BLaER1 treated with 17β-estradiol and CSF1 and Interleukin-3, amounts not matched to agents 10 nM and 100 nM (cell line): ENCODE data around the gene DIPK1B.
"Not testable (repeated sequence)": the region's sequence is repeated elsewhere in the genome, so short reads cannot be mapped to it uniquely, and the experiment has no call there.

Experiments
- H3K27ac ChIP-seq, 11 experiments: shearing (Covaris generic); formaldehyde crosslinking; 2 replicates each; pipeline ENCODE4 v1.8.1; 2022
- H3K27me3 ChIP-seq, 11 experiments: shearing (Covaris generic); formaldehyde crosslinking; 2 replicates each; pipeline ENCODE4 v1.8.1; 2022
- H3K36me3 ChIP-seq, 11 experiments: shearing (Covaris generic); formaldehyde crosslinking; 2 replicates each; pipeline ENCODE4 v1.8.1; 2022
- H3K4me1 ChIP-seq, 10 experiments: shearing (Covaris generic); formaldehyde crosslinking; 2 replicates each; pipeline ENCODE4 v1.8.1; 2022
- H3K4me2 ChIP-seq, 11 experiments: shearing (Covaris generic); formaldehyde crosslinking; 2 replicates each; pipeline ENCODE4 v1.8.1; 2022
- H3K4me3 ChIP-seq, 10 experiments: shearing (Covaris generic); formaldehyde crosslinking; 2 replicates each; pipeline ENCODE4 v1.8.1; 2022
- H3K9ac ChIP-seq, 11 experiments: shearing (Covaris generic); formaldehyde crosslinking; 2 replicates each; pipeline ENCODE4 v1.8.1; 2022
- H3K9me3 ChIP-seq, 11 experiments: shearing (Covaris generic); formaldehyde crosslinking; replicated peaks in 1 of 11; 2 replicates each; pipeline ENCODE4 v1.8.1; 2022
- H4K20me1 ChIP-seq, 11 experiments: shearing (Covaris generic); formaldehyde crosslinking; 2 replicates each; pipeline ENCODE4 v1.8.1; 2022
- Cebpa-rat ChIP-seq, 11 experiments: shearing (Covaris generic); IDR thresholded peaks; 2 replicates each; pipeline ENCODE4 v1.8.1; 2022

The DIPK1B gene

DNA sequence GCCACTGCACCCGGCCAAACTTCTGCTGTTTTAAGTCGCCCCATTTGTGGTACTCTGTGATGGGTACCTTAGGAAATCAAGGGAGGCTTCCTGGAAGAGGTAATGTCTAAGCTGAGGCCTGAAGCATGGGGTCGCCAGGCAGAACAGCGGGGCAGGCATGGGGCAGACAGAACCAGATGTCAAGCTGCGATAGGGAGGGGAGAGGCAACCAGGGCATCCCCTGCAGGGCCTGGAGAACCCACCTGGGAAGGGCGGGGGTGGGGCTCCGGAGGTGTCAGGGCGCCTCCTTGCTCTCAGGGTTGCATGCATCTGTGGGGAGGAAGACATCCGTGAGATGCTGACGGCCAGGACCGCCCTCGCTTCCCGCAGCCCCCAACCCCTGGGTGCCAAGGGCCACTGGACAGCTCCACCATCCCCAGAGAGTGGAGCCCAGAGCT, 49.2 kb downstream of the DIPK1B start:
- peak overlapping the region in 5 of 11 experiments; percentile 52 to 75 (median 67); a peak in 7 of 22 replicates for H3K9ac ChIP-seq
- H3K27me3 ChIP-seq = peaks cover 0 to 27% (median 0%) of the 10 kb centered on the region in 11 experiments; a peak in 8 of 22 replicates
- peaks cover 0 to 12% (median 0%) of the 10 kb centered on the region in 11 experiments; a peak in 3 of 22 replicates for H4K20me1 ChIP-seq
- H3K36me3 ChIP-seq = no peaks in the 10 kb centered on the region
- no peak overlapping the region for H3K4me3 ChIP-seq
- peaks cover 49 to 99% (median 95%) of the 10 kb centered on the region in 10 experiments for H3K4me1 ChIP-seq
- peak overlapping the region; percentile 73 to 98 (median 89); a peak in 20 of 22 replicates for H3K4me2 ChIP-seq
- H3K9me3 ChIP-seq = peaks cover 0 to 1% (median under 1%) of the 10 kb centered on the region in 11 experiments; a peak in 12 of 22 replicates
- no peak for TF ChIP-seq Cebpa-rat (IDR thresholded peaks at IDR 0.05)
- peak overlapping the region in 7 of 11 experiments; percentile 62 to 82 (median 75); a peak in 12 of 22 replicates for H3K27ac ChIP-seq

DNA sequence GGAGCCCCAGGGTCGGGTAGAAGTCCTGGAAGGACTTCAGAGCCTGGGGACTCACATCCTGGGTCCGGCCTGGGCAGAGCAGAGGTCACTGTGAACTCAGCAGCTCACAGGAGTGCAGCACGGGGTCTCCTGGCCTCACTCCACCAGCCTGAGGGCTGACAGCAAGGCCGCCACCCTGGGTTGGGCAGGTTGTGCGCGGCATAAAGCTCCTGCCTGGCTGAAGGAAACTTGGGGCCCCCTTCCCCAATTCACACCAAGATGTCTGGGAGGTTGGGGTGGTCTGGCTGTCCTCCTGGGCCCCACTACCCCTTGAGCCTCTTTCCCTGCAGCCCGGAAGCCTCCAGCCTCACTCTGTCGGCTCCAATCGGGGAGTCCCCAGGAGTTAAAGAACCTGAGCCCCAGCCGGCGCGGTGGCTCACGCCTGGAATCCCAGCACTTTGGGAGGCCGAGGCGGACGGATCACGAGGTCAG, 49.9 kb downstream of the DIPK1B start:
- H3K4me2 ChIP-seq = peak overlapping the region in 9 of 11 experiments; percentile 51 to 67 (median 62); a peak in 17 of 22 replicates
- no peak for TF ChIP-seq Cebpa-rat (IDR thresholded peaks at IDR 0.05)
- H3K36me3 ChIP-seq = no peaks in the 10 kb centered on the region
- peaks cover 0 to 21% (median 0%) of the 10 kb centered on the region in 11 experiments; a peak in 7 of 22 replicates for H3K27me3 ChIP-seq
- peaks cover 50 to 99% (median 95%) of the 10 kb centered on the region in 10 experiments for H3K4me1 ChIP-seq
- peaks cover 0 to 10% (median 0%) of the 10 kb centered on the region in 11 experiments; a peak in 3 of 22 replicates for H4K20me1 ChIP-seq
- H3K9me3 ChIP-seq = no peaks in the 10 kb centered on the region
- H3K9ac ChIP-seq = peak overlapping the region in 5 of 11 experiments; percentile 22 to 59 (median 41); a peak in 8 of 22 replicates
- peak overlapping the region in 5 of 11 experiments; percentile 29 to 63 (median 52); a peak in 7 of 22 replicates for H3K27ac ChIP-seq
- no peak overlapping the region for H3K4me3 ChIP-seq

DNA sequence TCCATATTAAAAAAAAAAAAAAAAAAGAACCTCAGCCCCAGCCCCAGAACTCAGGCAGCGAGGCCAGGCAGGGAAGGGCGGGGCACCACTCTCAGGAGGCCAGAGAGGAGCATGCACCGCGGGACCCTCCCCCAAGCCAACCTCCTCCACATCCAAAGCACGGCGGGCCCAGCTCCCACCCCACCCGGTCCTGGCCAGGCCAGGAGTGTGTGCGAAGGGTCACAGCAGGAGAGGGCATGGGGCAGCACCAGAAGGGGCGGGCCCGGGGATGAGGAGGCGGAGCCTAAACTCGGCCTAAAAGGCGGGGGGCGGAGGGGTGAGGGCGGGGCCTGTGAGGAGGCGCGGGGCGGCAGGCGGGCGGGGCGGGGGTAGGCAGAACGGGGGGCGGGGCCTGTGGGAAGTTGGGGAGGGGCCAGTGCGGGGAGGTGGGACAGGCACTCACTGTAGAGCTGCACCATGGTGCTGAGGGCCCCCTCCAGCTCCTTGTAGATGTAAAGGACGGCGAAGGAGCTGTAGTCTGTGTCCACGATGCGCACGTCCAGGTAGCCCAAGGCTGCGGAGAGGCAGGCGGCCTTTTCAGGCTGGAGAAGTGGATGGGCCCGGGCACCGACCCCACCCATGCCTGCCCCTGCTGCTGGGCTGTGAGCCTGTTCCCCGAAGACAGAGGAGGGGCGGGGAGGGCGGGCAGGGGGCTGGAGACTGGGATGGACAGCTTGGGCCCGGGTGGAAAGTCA, 50.7 kb downstream of the DIPK1B start:
- H3K4me2 ChIP-seq = peak overlapping the region; percentile 42 to 88 (median 68); a peak in 21 of 22 replicates
- 0 out of 20 replicates have a peak overlapping the region, but pooled peaks of 1 of the 10 experiments have one; percentile 28 for H3K4me3 ChIP-seq
- H3K4me1 ChIP-seq = peaks cover 47 to 99% (median 95%) of the 10 kb centered on the region in 10 experiments
- no peaks in the 10 kb centered on the region for H3K36me3 ChIP-seq
- peaks cover 0 to 2% (median 0%) of the 10 kb centered on the region in 11 experiments; a peak in 3 of 22 replicates for H4K20me1 ChIP-seq
- no peak for TF ChIP-seq Cebpa-rat (IDR thresholded peaks at IDR 0.05)
- no peaks in the 10 kb centered on the region for H3K9me3 ChIP-seq
- H3K27ac ChIP-seq = peak overlapping the region in 2 of 11 experiments; percentile 1 to 63; a peak in 4 of 22 replicates
- H3K9ac ChIP-seq = peak overlapping the region in 3 of 11 experiments; percentile 41 to 59 (median 50); a peak in 4 of 22 replicates
- peaks cover 0 to 21% (median 0%) of the 10 kb centered on the region in 11 experiments; a peak in 7 of 22 replicates for H3K27me3 ChIP-seq

DNA sequence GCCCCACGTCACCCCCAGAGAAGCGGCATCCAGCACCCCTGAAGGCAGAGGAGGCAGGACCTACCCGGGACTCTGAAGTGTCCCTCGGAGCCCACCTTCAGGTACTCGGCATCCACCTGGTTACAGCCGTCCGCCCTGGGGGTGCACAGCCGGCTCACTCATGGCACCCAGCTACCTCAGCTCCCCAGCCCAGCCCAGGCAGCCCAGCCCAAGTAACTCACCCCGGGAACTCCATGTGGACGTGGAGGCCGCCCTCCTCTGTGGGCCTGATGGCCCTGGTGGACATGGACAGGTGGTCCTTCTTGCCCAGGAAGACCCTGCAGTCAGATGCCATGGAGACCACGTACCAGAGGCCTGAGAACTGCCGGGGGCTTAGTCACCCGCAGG, 51.3 kb downstream of the DIPK1B start:
- Histone ChIP-seq H4K20me1 (no peaks in the 10 kb centered on the region; a peak in 1 of 22 replicates), H3K4me1 (peaks cover 46 to 99% (median 95%) of the 10 kb centered on the region in 10 experiments), H3K27me3 (peaks cover 0 to 24% (median 0%) of the 10 kb centered on the region in 11 experiments; a peak in 6 of 22 replicates), H3K4me3 (no peak overlapping the region), H3K4me2 (peak overlapping the region; percentile 42 to 88 (median 68); a peak in 19 of 22 replicates), H3K36me3 (no peaks in the 10 kb centered on the region), H3K27ac (peak overlapping the region in 4 of 11 experiments; percentile 1 to 31 (median 29); a peak in 4 of 22 replicates), H3K9me3 (no peaks in the 10 kb centered on the region), H3K9ac (peak overlapping the region in 3 of 11 experiments; percentile 35 to 50 (median 41); a peak in 6 of 22 replicates)
- TF ChIP-seq Cebpa-rat (IDR thresholded peaks at IDR 0.05) = no peak

DNA sequence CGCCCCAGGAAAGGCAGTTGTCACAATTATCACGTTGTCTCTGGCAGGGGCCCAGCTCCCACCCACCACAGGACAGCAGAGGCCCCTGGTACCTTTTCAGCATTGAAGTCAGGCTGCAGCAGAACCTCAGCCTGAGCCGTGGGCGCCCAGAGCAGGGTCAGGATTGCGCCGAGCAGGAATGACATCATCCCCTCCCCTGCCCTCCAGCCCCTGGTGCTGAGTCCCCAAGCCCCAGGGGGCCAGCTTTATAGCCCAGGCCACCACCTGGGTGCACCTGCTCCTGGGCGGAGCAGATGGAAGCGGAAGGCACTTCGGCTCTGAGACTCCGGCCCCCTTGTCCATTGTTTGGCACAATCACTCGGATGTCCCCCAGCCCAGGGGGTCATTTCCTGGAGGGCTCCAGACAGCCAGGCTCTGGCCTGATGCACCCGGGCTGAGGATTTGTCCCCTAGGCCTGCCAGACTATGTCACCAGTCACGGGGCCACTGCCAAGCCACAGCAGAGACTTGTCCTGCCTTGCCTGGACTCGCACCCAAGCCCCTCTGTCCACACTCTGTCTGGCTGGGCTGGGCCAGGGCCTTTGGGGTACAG, 52.0 kb downstream of the DIPK1B start, which contains the start of gene LCN15:
Gene LCN15 (minus strand): TSS at position 218 of the 591 bp plus-strand sequence. CDS start 30 bp downstream, at position 188.
- H3K9ac ChIP-seq = peak within 1 kb of the TSS in 7 of 11 experiments; percentile 7 to 73 (median 47); a peak in 7 of 22 replicates
- H3K27me3 ChIP-seq = peaks cover 0 to 24% (median 0%) of the 10 kb centered on the region in 11 experiments; a peak in 6 of 22 replicates
- no peaks in the 10 kb centered on the region for H3K9me3 ChIP-seq
- H4K20me1 ChIP-seq = no peaks in the 10 kb centered on the region; a peak in 1 of 22 replicates
- peak within 1 kb of the TSS in 8 of 11 experiments; percentile 11 to 78 (median 50); a peak in 11 of 22 replicates for H3K27ac ChIP-seq
- no peaks in the 10 kb centered on the region for H3K36me3 ChIP-seq
- TF ChIP-seq Cebpa-rat (IDR thresholded peaks at IDR 0.05) = no peak
- H3K4me3 ChIP-seq = no peak within 1 kb of the TSS
- H3K4me2 ChIP-seq = peak within 1 kb of the TSS; percentile 51 to 88 (median 79); a peak in 21 of 22 replicates
- peaks cover 46 to 94% (median 90%) of the 10 kb centered on the region in 10 experiments for H3K4me1 ChIP-seq

DNA sequence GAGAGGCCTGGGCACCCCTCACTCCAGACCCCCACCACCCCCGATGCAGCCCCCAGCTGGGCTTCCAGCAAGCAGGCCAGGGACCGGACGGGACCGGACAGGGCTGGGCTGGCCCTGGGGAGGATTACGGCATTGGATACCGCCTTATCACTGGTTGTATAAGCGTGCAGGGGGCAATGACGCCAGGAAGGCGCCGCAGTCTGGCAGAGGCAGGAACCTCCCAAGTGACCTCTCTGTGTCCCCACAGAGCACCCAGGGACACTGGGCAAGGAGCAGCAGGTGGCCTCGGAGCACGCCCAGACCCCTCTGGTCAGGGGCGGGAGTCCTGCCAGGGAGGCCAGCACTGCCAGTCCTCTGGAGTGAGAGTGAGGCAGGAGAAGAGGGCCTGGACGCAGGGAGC, 52.7 kb downstream of the DIPK1B start:
- no peak for TF ChIP-seq Cebpa-rat (IDR thresholded peaks at IDR 0.05)
- Histone ChIP-seq H3K27ac (peak overlapping the region in 7 of 11 experiments; percentile 11 to 78 (median 51); a peak in 11 of 22 replicates), H3K4me3 (no peak overlapping the region), H3K27me3 (peaks cover 0 to 19% (median 0%) of the 10 kb centered on the region in 11 experiments; a peak in 6 of 22 replicates), H3K36me3 (no peaks in the 10 kb centered on the region), H3K9ac (peak overlapping the region in 7 of 11 experiments; percentile 7 to 73 (median 47); a peak in 6 of 22 replicates), H4K20me1 (no peaks in the 10 kb centered on the region; a peak in 1 of 22 replicates), H3K4me1 (peaks cover 41 to 91% (median 86%) of the 10 kb centered on the region in 10 experiments), H3K9me3 (no peaks in the 10 kb centered on the region), H3K4me2 (peak overlapping the region; percentile 48 to 88 (median 79); a peak in 21 of 22 replicates)

DNA sequence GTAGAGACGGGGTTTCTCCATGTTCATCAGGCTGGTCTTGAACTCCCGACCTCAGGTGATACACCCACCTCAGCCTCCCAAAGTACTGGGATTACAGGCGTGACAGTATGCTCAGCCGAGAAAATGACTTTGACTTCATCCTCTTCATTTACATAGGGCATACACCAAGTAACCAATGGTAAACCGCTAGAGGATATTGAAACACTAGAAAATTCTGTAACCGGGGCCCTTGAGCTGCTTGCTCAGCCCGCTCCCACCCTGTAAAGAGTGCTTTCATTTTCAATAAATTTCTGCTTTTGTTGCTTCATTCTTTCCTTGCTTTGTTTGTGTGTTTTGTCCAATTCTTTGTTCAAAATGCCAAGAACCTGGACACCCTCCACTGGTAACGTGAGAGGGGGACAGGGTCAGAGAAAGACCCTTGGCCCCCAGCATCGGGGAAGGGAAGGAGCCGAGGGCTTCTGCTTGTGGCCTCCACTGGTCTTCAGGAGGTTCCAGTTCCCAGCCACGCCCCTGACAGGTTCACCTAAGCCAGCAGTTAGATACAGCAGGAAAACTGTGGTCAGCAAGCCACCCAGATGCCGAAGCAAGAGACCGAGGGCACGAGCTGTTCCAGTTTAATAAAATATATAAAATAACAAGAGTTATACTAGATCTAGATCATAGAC, 53.5 kb downstream of the DIPK1B start:
- H3K9me3 ChIP-seq = not testable (repeated sequence)
- H3K4me2 ChIP-seq = peak overlapping the region; percentile 48 to 88 (median 79)
- peak in 1 of 11 experiments; percentile 53; a peak in 1 of 22 replicates for TF ChIP-seq Cebpa-rat (IDR thresholded peaks at IDR 0.05)

DNA sequence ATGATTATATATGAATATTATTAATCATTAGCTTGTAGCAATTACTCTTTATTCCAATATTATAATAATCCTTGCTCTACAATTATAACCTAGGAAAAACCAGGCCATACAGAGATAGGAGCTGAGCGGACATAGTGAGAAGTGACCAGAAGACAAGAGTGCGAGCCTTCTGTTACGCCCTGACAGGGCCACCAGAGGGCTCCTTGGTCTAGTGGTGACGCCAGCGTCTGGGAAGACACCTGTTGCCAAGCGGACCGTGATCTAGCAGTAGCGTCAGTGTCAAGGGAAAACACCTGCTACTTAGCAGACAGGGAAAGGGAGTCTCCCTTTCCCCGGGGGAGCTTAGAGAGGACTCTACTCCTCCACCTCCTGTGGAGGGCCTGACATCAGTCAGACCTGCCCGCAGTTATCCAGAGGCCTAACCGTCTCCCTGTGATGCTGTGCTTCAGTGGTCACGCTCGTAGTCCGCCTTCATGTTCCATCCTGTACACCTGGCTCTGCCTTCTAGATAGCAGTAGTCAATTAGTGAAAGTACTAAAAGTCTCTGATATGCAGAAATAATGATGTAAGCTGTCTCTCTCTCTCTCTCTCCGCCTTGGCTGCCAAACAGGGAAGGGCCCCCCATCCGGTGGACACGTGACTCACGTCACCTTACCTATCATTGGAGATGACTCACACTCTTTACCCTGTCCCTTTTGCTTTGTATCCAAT, 54.2 kb downstream of the DIPK1B start:
- H3K9me3 ChIP-seq, H3K4me3 ChIP-seq, H4K20me1 ChIP-seq, H3K36me3 ChIP-seq: not testable (repeated sequence)
- Histone ChIP-seq H3K4me2 (peak overlapping the region; percentile 50 to 97 (median 83)), H3K9ac (peak overlapping the region in 3 of 11 experiments; percentile 48 to 73 (median 50); a peak in 4 of 22 replicates), H3K4me1 (peaks cover 25 to 76% (median 70%) of the 10 kb centered on the region in 10 experiments), H3K27ac (peak overlapping the region in 6 of 11 experiments; percentile 16 to 78 (median 68); a peak in 11 of 22 replicates), H3K27me3 (peaks cover 0 to 13% (median 0%) of the 10 kb centered on the region in 11 experiments; a peak in 5 of 22 replicates)

More for the DNA sequence above, 53.5 kb downstream of the DIPK1B start:
- Histone ChIP-seq H3K27ac (peak overlapping the region in 8 of 11 experiments; percentile 48 to 78 (median 63); a peak in 15 of 22 replicates), H3K27me3 (peaks cover 0 to 13% (median 0%) of the 10 kb centered on the region in 11 experiments; a peak in 5 of 22 replicates), H3K9ac (peak overlapping the region in 9 of 11 experiments; percentile 18 to 73 (median 61); a peak in 15 of 22 replicates), H3K4me1 (peaks cover 32 to 83% (median 77%) of the 10 kb centered on the region in 10 experiments)
- H3K4me3 ChIP-seq, H3K36me3 ChIP-seq, H4K20me1 ChIP-seq: not testable (repeated sequence)
